Measurements from ENCODE around the gene FAM120A. TPM values are rescaled to one million over a fixed set of nuclear protein-coding genes. Genes with fewer than 3 reads are reported as not detected.

The FAM120A gene
- total RNA-seq, 2 donors from 2014 or later = 86.3 to 90.6 TPM

DNA sequence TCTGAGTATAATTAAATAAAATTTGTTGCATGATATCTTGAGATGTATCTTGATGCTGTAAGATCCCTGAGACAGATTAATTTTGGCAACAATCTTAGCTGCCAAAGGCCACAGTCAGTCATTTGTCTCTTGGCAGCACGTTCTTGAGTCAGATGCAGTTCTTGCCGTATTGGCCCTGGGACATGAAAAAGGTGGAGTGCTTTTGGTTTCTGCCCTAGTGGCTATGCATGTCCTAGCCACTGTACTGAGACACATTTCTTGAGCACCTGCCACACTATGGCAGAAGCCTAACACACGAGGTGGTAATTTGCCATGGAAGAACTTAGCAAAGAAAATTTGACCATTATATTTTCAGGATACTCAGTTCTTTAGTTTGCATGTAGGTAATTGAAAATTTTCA is 79.9 kb downstream of the FAM120A start:
- Histone ChIP-seq H3K4me1 (replicated peaks) (peaks cover 6% of the 10 kb centered on the region), H3K4me3 (no peak overlapping the region), H3K36me3 (no peaks in the 10 kb centered on the region), H3K9me3 (no peaks in the 10 kb centered on the region), H3K27me3 (replicated peaks; ENCODE audit: insufficient read depth) (no peaks in the 10 kb centered on the region), H3K27ac (peak overlapping the region in 1 of 2 donors; percentile 69)
- no peak for TF ChIP-seq POLR2AphosphoS5 (IDR thresholded peaks at IDR 0.05)
- no peak for TF ChIP-seq POLR2A (IDR thresholded peaks at IDR 0.05)
- TF ChIP-seq, protein P1, sequence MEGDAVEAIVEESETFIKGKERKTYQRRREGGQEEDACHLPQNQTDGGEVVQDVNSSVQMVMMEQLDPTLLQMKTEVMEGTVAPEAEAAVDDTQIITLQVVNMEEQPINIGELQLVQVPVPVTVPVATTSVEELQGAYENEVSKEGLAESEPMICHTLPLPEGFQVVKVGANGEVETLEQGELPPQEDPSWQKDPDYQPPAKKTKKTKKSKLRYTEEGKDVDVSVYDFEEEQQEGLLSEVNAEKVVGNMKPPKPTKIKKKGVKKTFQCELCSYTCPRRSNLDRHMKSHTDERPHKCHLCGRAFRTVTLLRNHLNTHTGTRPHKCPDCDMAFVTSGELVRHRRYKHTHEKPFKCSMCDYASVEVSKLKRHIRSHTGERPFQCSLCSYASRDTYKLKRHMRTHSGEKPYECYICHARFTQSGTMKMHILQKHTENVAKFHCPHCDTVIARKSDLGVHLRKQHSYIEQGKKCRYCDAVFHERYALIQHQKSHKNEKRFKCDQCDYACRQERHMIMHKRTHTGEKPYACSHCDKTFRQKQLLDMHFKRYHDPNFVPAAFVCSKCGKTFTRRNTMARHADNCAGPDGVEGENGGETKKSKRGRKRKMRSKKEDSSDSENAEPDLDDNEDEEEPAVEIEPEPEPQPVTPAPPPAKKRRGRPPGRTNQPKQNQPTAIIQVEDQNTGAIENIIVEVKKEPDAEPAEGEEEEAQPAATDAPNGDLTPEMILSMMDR (IDR thresholded peaks at IDR 0.05) = peak in 1 of 4 experiments; percentile 18
- no peak for DNase-seq (ENCODE audit: low spot score)
- WGBS = 23% methylated on average over 3 of the region's 3 CpGs
- intact Hi-C loops (cut with DNase I) = loop anchor here (5.0 kb wide), 1 partner anchor 44 kb away; no protein-coding TSS in a partner anchor

DNA sequence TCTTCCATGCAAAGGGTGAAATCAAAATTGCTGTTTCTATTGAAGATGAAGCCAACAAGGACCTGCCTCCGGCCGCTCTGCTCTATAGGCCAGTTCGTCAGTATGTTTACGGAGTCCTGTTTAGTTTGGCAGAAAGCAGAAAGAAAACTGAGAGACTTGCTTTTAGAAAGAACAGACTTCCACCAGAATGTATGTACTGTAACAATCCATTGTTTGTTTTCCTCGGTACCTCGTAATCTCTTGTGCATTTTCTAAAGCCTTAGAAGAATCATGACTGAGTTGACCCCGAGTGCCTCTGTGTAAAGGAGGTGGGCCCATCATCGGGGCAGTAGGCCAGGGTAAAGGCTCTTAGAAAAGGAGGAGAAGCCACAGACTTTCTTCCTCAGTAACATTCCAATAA is 80.7 kb downstream of the FAM120A start:
- Histone ChIP-seq H3K27me3 (replicated peaks; ENCODE audit: insufficient read depth) (no peaks in the 10 kb centered on the region), H3K4me3 (no peak overlapping the region), H3K4me1 (replicated peaks) (peaks cover 6% of the 10 kb centered on the region), H3K36me3 (no peaks in the 10 kb centered on the region), H3K27ac (peak overlapping the region; percentile 8 to 69), H3K9me3 (no peaks in the 10 kb centered on the region)
- DNase-seq (ENCODE audit: low spot score) = no peak
- WGBS = 12% methylated on average over 8 of the region's 8 CpGs
- intact Hi-C loops (cut with DNase I) = loop anchor here (5.0 kb wide), 1 partner anchor 45 kb away; no protein-coding TSS in a partner anchor
- TF ChIP-seq POLR2AphosphoS5 (IDR thresholded peaks at IDR 0.05) (peak; percentile 33), POLR2A (IDR thresholded peaks at IDR 0.05) (no peak)
- TF ChIP-seq, protein P1 (IDR thresholded peaks at IDR 0.05) = no peak

DNA sequence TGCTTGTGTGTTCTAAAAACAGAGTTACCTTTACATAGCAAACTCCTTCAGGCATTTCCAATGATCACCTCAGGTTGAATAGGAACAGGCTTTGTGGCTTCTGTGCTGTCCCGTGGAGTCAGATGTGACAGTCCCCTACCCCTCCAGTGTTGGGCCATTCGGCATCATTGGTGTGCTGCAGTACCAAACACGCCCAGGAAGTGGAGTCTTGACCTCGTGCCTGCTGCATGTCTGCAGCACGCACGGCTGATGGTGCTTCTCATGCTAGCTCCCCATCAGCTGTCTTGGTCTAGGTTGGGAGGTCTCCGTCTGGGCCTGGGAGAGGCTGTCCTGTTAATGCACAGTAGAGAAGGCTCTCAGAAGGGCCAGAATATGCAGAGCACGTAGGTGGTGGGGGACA is 82.4 kb downstream of the FAM120A start:
- no peak for DNase-seq (ENCODE audit: low spot score)
- Histone ChIP-seq H3K27ac (peak overlapping the region in 1 of 2 donors; percentile 69), H3K27me3 (replicated peaks; ENCODE audit: insufficient read depth) (no peaks in the 10 kb centered on the region), H3K36me3 (no peaks in the 10 kb centered on the region), H3K4me3 (no peak overlapping the region), H3K4me1 (replicated peaks) (peaks cover 6% of the 10 kb centered on the region), H3K9me3 (no peaks in the 10 kb centered on the region)
- WGBS = 72% methylated on average over 8 of the region's 8 CpGs
- intact Hi-C loops (cut with DNase I) = loop anchor here (5.0 kb wide), 1 partner anchor 47 kb away; no protein-coding TSS in a partner anchor
- TF ChIP-seq POLR2A (IDR thresholded peaks at IDR 0.05) = no peak
- TF ChIP-seq POLR2AphosphoS5 (IDR thresholded peaks at IDR 0.05) = no peak
- TF ChIP-seq, protein P1 (IDR thresholded peaks at IDR 0.05) = no peak

DNA sequence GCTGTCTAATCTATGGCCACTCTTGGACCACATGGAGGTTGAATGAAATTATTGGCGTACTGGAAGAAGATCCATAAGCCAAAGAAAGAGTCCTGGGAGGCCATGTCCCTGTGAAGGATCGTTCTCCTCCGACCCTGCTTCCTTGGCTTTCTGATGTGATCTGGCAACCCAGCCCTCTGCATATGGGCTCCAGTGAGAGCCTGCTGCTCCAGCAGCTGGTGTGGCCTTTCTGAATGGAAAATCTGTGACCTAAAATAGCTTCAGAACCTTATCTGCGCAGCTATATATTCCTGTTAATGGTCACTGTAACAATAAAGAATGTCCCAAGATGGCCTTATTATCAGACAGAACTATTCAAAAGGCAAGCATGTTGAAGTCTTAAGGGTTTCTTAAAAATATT is 84.7 kb downstream of the FAM120A start:
- DNase-seq (ENCODE audit: low spot score) = no peak
- Histone ChIP-seq H3K4me3 (no peak overlapping the region), H3K27ac (no peak overlapping the region), H3K4me1 (replicated peaks) (peaks cover 6% of the 10 kb centered on the region), H3K36me3 (no peaks in the 10 kb centered on the region), H3K27me3 (replicated peaks; ENCODE audit: insufficient read depth) (no peaks in the 10 kb centered on the region), H3K9me3 (no peaks in the 10 kb centered on the region)
- TF ChIP-seq, protein P1 (IDR thresholded peaks at IDR 0.05) = no peak
- TF ChIP-seq POLR2A (IDR thresholded peaks at IDR 0.05) (no peak), POLR2AphosphoS5 (IDR thresholded peaks at IDR 0.05) (no peak)
- 97% methylated on average over 4 of the region's 4 CpGs for WGBS
- intact Hi-C loops (cut with DNase I) = no loop called here

DNA sequence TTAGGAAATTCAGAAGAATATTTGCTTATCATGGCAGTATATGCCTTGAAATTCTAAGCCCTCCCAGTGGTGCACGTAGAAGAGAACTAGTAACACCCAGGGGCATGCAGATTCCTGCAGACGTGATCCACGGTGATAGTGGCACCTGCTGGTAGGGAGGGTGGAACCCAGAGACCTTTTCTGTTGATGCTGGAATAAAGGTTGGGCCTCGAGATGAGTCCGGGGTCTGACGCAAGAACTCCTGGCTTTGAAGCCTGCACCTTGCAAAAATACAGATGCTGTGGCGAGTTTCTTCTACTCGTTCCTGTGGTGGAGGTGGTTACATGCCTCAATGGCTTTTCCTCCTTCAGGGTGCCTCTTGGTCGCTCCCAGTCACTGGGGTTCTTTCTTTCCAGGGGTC is 85.4 kb downstream of the FAM120A start:
- DNase-seq (ENCODE audit: low spot score) = no peak
- TF ChIP-seq, protein P1 (IDR thresholded peaks at IDR 0.05) = no peak
- TF ChIP-seq POLR2A (IDR thresholded peaks at IDR 0.05) (no peak), POLR2AphosphoS5 (IDR thresholded peaks at IDR 0.05) (no peak)
- intact Hi-C loops (cut with DNase I) = no loop called here
- peaks cover under 1% of the 10 kb centered on the region for H3K4me1 ChIP-seq (replicated peaks)
- no peaks in the 10 kb centered on the region for H3K27me3 ChIP-seq (replicated peaks; ENCODE audit: insufficient read depth)
- no peaks in the 10 kb centered on the region for H3K36me3 ChIP-seq
- no peak overlapping the region for H3K27ac ChIP-seq
- 73% methylated on average over 9 of the region's 9 CpGs for WGBS
- no peaks in the 10 kb centered on the region for H3K9me3 ChIP-seq
- H3K4me3 ChIP-seq = no peak overlapping the region

Measured in prostate gland (tissue), 2 donors.